ENCODE results near the gene HECW1.

DNA sequence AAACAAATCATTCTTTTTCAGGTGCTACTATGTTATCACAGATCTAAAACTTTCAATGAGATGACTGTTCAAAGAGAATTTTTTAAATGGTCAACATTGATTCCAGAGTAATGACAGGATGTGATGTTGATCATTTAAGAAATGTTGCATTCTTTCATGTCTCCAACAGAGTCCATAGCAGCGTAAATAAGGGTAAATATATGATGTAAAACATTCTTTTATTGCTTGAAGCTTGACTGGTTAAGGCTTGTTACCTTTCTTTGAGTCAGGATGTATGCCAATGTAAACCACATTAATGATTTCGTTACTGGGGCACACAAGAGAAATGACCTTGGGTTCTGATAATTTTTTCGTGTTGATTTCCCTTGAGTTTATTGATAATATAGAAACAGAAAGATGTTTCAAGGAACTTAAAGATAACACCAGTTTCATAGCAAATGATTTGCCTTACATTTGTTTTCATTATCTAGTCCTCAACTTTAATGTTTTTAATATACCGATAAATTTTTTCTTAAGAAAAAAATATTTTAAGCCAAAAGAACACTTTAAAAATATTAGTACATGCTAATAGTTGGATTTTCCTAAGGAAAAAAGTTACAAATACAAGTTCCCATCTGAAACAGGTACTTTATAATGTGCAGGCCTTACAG is 473.9 kb downstream of the HECW1 start:
- no peak for TF ChIP-seq CTCF (conservative IDR thresholded peaks at IDR 0.05; ENCODE audit: low read depth in 2 of 2)
- no peak for TF ChIP-seq REST (IDR thresholded peaks at IDR 0.05; ENCODE audit: unreplicated experiment)
- no peak for TF ChIP-seq JUNB (IDR thresholded peaks at IDR 0.05; ENCODE audit: unreplicated experiment)
